Measurements from ENCODE around the gene IFI35. TPM values are rescaled to one million over a fixed set of nuclear protein-coding genes. Genes with fewer than 3 reads are reported as not detected.

IFI35 gene
- total and polyA plus RNA-seq, 8 donors, result 17.5 to 41.5 (median 19.6) TPM

- Histone ChIP-seq H3K9me3 (no peaks in the 10 kb centered on the region), H3K27me3 (no peaks in the 10 kb centered on the region), H3K4me1 (peaks cover 4 to 80% of the 10 kb centered on the region in 2 donors), H3K27ac (no peak overlapping the region), H3K4me3 (no peak overlapping the region), H3K36me3 (peaks cover 0 to 55% of the 10 kb centered on the region in 2 donors)
- no peak for TF ChIP-seq CTCF (IDR thresholded peaks at IDR 0.05)
- ATAC-seq (no peak), DNase-seq (peak in 1 of 4 donors; percentile 39)
- intact Hi-C loops (cut with DNase I), result no loop called here
Measured at GRCh38 chr17:43011728-43012472, 5.3 kb downstream of the IFI35 start.

GRCh38 chr17:43013296-43013695 lies 6.7 kb downstream of the IFI35 start:
- Histone ChIP-seq H3K4me1 (peaks cover under 1 to 72% of the 10 kb centered on the region in 2 donors), H3K36me3 (peaks cover 0 to 67% of the 10 kb centered on the region in 2 donors), H3K9me3 (no peaks in the 10 kb centered on the region), H3K4me3 (no peak overlapping the region), H3K27me3 (no peaks in the 10 kb centered on the region), H3K27ac (no peak overlapping the region)
- intact Hi-C loops (cut with DNase I), result no loop called here
- TF ChIP-seq CTCF (IDR thresholded peaks at IDR 0.05), result no peak
- ATAC-seq, result no peak
- no peak for DNase-seq

- DNase-seq (no peak), ATAC-seq (no peak)
- no peak overlapping the region for H3K4me3 ChIP-seq
- peaks cover 0 to 70% of the 10 kb centered on the region in 2 donors for H3K36me3 ChIP-seq
- peaks cover 3 to 72% of the 10 kb centered on the region in 2 donors for H3K4me1 ChIP-seq
- H3K27ac ChIP-seq, result peak overlapping the region; percentile 19 to 55
- TF ChIP-seq CTCF (IDR thresholded peaks at IDR 0.05), result no peak
- intact Hi-C loops (cut with DNase I), result no loop called here
- no peaks in the 10 kb centered on the region for H3K9me3 ChIP-seq
- H3K27me3 ChIP-seq, result no peaks in the 10 kb centered on the region
Measured at GRCh38 chr17:43014020-43014648, 7.5 kb downstream of the IFI35 start.

- H3K36me3 ChIP-seq, result peaks cover 0 to 70% of the 10 kb centered on the region in 2 donors
- ATAC-seq (no peak), DNase-seq (no peak)
- intact Hi-C loops (cut with DNase I), result no loop called here
- peak overlapping the region; percentile 19 to 55 for H3K27ac ChIP-seq
- H3K9me3 ChIP-seq, result no peaks in the 10 kb centered on the region
- peaks cover 8 to 74% of the 10 kb centered on the region in 2 donors for H3K4me1 ChIP-seq
- H3K27me3 ChIP-seq, result no peaks in the 10 kb centered on the region
- H3K4me3 ChIP-seq, result no peak overlapping the region
- TF ChIP-seq CTCF (IDR thresholded peaks at IDR 0.05), result no peak
Measured at GRCh38 chr17:43014649-43015542, 8.3 kb downstream of the IFI35 start.
